GM19193 (cell line): Measurements from ENCODE around the gene KLHDC1.

ENCODE experiments used
- POLR2A ChIP-seq: IDR thresholded peaks from 4 replicates; pipeline ENCODE4 v1.6.1; 2011; ENCODE audit not compliant: insufficient read depth, insufficient read length; ENCODE audit errors: extremely low read depth

Gene KLHDC1

DNA sequence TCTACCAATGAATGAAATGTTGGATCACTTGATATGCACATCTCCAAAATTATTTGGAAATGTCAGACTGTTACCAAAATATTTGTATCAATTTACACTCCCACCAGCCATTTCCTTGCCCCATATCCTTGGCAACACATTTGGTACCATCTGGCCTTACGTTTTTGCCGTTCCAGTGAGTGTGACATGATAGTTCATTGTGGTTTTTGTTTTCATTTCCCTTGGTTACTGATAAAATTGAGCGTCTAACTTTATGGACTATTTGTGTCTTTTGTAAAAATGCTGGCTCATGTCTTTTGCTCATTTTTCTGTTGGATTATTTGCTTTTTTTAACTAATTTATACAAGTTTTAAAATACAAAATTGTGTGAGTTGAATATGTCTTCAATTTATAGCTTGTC, 11.0 kb downstream of the KLHDC1 start:
- TF ChIP-seq POLR2A, result no peak

DNA sequence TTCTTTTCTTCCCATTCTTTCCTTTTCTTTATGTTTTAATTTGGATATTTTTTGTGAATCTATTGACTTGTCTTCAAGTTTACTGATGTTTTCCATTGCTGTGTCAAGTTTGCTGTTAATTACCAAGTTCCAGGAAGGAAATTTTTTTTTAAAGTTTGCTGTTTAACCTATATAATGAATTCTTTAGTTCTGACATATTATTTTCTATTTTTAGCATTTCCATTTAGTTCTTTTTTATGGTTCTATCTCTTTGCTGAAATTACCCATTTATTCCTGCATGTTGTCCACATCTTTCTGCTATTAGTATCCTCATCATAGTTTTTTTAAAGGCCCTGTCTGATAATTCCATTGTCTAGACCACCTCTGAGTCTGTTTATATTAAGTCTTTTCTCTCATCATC, 27.8 kb downstream of the KLHDC1 start:
- TF ChIP-seq POLR2A, result no peak

- no peak for TF ChIP-seq POLR2A
These were observed 34.3 kb downstream of the KLHDC1 start for GRCh38 chr14:49727171-49727570.

- no peak for TF ChIP-seq POLR2A
These were observed 40.0 kb downstream of the KLHDC1 start for GRCh38 chr14:49732896-49733295.

GRCh38 chr14:49733836-49734235, 40.9 kb downstream of the KLHDC1 start:
- no peak for TF ChIP-seq POLR2A

- TF ChIP-seq POLR2A, result no peak
These were observed 52.3 kb downstream of the KLHDC1 start for GRCh38 chr14:49745191-49745590.

DNA sequence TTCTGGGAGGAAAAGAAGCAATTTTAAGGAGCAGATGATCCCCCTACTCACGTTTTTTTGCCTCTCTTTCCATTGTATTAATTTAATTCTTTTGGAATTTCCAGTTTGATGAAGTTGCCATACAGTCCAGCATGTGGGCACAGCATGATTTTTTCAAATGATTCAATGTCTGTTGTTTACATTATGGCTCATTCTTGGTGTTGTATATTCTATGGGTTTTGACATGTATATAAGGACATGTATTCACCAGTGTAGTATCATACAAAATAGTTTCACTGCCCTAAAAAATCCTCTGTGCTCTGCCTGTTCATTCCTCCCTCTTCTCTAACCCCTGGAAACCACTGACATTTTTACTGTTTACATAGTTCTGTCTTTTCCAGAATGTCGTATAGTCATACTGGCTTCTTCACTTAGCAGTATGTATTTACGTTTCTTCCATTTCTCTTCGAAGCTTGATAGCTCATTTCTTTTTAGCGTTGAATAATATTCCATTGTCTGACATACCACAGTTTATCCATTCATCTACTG, 61.7 kb downstream of the KLHDC1 start:
- TF ChIP-seq POLR2A, result no peak

DNA sequence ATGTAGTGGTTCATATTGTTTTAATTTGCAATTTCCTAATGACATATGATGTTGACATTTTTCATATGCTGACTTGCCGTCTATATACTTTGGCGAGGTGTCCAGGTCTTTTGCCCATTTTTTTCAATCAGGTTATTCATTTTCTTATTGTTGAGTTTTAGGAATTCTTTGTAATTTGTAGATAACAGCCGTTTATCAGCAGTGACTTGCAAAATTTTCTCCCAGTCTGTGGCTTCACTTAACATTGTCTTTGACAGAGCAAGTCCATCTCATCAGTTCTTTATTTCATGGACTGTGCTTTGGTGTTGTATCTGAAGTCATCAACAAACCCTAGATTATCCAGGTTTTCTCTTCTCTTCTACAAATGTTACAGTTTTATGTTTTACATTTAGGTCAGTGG, 62.5 kb downstream of the KLHDC1 start:
- TF ChIP-seq POLR2A, result no peak

DNA sequence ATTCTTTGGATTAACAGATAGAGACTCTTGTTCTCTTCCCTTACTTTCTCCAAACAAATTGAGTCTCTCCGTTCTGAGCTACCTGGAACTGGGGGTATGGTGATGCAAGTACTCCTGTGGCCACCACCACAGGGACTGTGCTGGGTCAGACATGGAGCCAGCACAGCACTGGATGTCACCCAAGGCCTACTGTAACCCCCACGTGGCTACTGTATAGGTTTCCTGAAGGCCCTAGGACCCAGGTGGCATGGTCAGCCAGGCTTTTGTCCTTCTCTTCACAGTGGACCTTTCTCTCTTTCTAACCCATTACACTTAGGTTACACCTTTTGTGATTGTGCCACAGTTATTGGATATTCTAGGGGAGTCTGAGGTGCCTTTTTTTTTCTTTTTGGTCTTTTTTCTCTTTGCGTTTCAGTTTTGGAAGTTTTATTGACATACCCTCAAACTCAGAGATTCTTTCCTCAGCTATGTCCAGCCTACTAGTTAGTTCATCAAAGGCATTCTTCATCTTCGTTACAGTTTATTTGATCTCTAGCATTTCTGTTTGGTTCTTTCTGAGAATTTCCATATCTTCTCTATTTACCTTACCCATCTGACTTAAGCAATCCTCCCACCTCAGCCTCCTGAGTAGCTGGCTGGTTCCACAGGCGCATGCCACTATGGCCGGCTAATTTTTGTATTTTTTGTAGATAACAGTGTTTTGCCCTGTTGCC, 69.1 kb downstream of the KLHDC1 start:
- TF ChIP-seq POLR2A, result no peak

DNA sequence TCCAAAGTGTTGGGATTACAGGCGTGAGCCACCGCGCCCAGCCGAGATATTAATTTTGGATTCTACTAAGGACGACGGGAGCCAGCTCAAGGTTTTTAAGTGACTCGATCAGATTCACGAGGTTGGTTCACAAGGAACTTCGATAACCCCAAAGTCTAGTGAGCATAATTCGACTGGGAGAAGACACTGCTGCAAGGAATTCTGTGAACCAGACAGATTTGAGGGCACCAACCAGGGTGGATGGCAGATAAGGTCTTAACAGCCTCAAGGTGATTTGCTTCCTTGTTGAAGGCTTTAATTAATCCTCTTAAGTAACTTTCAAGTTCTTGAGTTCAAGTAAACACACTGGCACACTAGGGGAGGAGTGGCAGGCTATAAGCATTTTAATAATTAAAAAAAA, 73.9 kb downstream of the KLHDC1 start:
- TF ChIP-seq POLR2A, result no peak

- TF ChIP-seq POLR2A, result no peak
These were observed 74.3 kb downstream of the KLHDC1 start for GRCh38 chr14:49767270-49767570.

DNA sequence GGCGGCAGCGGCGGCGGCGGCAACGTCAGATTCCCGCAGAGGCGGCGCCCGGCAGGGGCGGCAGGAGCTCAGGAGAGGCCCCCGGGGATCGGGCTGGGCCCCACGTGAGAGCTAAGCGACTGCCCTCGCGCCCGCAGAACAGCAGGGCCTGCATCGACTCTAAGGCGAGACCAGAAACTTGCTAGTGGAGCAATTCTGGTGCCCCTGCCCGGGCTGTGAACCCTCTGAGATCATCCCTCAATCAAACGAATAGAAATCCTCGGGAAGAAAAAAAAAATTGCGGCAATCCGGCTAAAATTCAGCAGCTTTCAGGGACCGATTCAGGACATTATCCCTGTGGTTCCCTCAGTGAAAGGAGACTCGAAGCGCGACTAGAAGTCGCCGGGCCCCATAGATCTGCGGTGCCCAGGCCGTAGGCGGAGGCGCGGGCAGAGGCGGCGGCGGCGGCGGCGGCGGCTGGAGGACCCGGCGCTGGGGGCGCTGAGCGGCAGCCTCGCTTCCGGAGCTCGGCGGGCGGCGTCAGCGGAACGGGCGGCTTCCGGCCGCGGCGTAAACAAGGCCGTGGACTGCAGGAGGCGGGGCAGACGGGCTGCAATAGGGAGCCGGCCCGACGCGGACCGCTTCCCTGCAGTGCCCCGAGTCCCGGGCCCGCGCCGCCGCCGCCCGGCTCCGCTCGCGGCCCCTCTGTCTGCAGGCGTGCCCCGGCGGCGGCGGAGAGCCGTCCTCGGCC, 74.8 kb downstream of the KLHDC1 start, which contains the start of gene KLHDC2:
Gene KLHDC2 (plus strand): TSS at position 583 of the 730 bp plus-strand sequence. CDS start 316 bp downstream, outside the sequence.
- TF ChIP-seq POLR2A, result peak; percentile 72

DNA sequence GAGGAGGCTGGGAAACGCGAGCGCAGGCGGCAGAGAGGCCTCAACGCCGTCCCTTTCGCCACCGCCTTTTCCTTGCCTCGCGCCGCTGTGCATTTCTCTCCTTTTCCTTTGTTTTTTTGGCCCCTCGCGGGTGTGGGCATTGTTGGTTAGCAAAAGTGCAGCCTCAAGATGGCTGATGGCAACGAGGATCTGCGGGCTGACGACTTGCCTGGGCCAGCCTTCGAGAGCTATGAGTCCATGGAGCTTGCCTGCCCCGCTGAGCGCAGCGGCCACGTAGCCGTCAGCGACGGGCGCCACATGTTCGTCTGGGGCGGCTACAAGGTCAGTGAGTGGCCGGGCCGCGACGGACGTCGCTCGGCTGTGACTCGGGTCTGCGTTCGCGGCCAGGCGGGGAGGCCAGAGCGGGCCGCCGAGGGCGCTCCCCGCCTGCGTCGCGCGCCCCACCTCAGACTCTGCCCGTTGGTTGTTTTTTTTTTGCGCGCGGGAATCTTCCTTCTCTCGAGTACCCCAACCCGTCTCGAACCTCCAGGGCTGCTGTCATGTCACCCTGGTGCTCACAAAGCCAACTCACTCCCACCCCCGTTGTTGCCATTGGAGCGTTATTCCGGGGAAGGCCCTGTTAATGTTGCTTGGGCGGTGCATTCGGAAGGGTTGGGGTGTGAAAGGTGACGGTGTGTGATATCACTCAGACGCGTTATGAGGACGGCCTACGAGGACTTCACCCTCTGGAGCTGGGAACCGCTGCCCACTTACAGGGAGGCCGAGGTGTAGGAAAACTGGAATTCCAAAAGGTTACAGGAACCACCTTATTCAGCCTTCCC, 75.6 kb downstream of the KLHDC1 start:
- no peak for TF ChIP-seq POLR2A

DNA sequence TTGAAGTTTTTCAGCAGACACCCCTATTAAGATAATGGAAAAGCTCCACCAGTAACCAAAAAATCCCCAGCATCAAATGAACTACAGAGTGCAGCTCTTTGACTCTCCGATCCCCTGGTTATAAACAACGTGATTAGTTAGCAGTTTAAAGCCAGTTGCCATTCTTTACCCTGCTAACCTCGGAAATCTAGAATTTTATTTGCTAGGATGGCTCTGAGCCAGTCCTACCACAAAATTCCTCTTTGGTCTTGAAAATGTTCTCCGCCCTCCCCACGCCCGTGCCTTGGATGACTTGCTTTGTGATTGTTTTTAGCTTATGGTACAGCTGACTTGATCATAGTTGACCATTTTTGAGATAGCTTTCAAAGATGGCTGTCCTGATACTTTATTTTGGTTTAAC, 76.3 kb downstream of the KLHDC1 start:
- no peak for TF ChIP-seq POLR2A

GRCh38 chr14:49769581-49770211, 76.8 kb downstream of the KLHDC1 start:
- no peak for TF ChIP-seq POLR2A
